GM23338 (cell line): Measurements from ENCODE around the gene ATRIP. TPM values are rescaled to one million over a fixed set of nuclear protein-coding genes. Genes with fewer than 3 reads are reported as not detected.

ENCODE experiments used
- ATAC-seq: fragments of 200-7000 bp; cut with Tn5 transposase; 3 replicates; pipeline ENCODE4 v1.9.1; 2020
- DNase-seq: peaks from one replicate; pipeline ENCODE4 v3.0.0-alpha.2; 2015; ENCODE audit warnings: low spot score
- H2AFZ ChIP-seq: fragments of 200-600 bp; sonication (generic); 2 replicates; pipeline ENCODE4 v1.8.0; 2016; ENCODE audit warnings: antibody characterized with exemption, mild to moderate bottlenecking, moderate library complexity
- H3F3A ChIP-seq: fragments of 200-600 bp; sonication (generic); replicated peaks from 2 replicates; pipeline ENCODE4 v1.8.0; 2017; ENCODE audit warnings: antibody characterized with exemption, mixed run types, low read depth
- H3K27ac ChIP-seq: fragments of 200-600 bp; sonication (generic); 2 replicates; pipeline ENCODE4 v1.6.1; 2016; ENCODE audit warnings: low read depth
- H3K27me3 ChIP-seq: fragments of 200-600 bp; sonication (generic); 2 replicates; pipeline ENCODE4 v1.8.0; 2016; ENCODE audit warnings: mild to moderate bottlenecking, mixed run types, moderate library complexity; ENCODE audit not compliant: insufficient read depth
- H3K36me3 ChIP-seq: fragments of 200-600 bp; sonication (generic); 2 replicates; pipeline ENCODE4 v1.8.0; 2016; ENCODE audit warnings: mild to moderate bottlenecking; ENCODE audit not compliant: insufficient read depth
- H3K4me1 ChIP-seq: fragments of 200-600 bp; sonication (generic); 2 replicates; pipeline ENCODE4 v1.8.0; 2016; ENCODE audit warnings: mild to moderate bottlenecking, moderate library complexity; ENCODE audit not compliant: insufficient read depth
- H3K4me2 ChIP-seq: fragments of 200-600 bp; sonication (generic); 2 replicates; pipeline ENCODE4 v1.7.1; 2017; ENCODE audit warnings: mixed run types
- H3K4me3 ChIP-seq: fragments of 200-600 bp; sonication (generic); 2 replicates; pipeline ENCODE4 v1.6.1; 2016; ENCODE audit warnings: mixed run types
- H3K79me2 ChIP-seq: fragments of 200-600 bp; sonication (generic); replicated peaks from 2 replicates; pipeline ENCODE4 v1.8.0; 2017; ENCODE audit warnings: mild to moderate bottlenecking; ENCODE audit not compliant: insufficient read depth
- H3K9me2 ChIP-seq: fragments of 200-600 bp; sonication (generic); 2 replicates; pipeline ENCODE4 v1.8.0; 2017; ENCODE audit not compliant: insufficient read depth
- H4K20me1 ChIP-seq: fragments of 200-600 bp; sonication (generic); replicated peaks from 2 replicates; pipeline ENCODE4 v1.8.0; 2017; ENCODE audit warnings: mild to moderate bottlenecking; ENCODE audit not compliant: insufficient read depth
- H3K27ac Mint-ChIP-seq: 2 replicates; pipeline ENCODE4 v1.8.0; 2020; ENCODE audit warnings: inconsistent platforms, mild to moderate bottlenecking, moderate library complexity, mixed read lengths
- H3K27me3 Mint-ChIP-seq: 3 replicates; pipeline ENCODE4 v1.8.0; 2022; ENCODE audit warnings: low read depth, mild to moderate bottlenecking, moderate library complexity, mixed read lengths, inconsistent platforms; ENCODE audit not compliant: insufficient read depth, poor library complexity
- H3K36me3 Mint-ChIP-seq: 3 replicates; pipeline ENCODE4 v1.8.0; 2021; ENCODE audit warnings: low read depth, mild to moderate bottlenecking, inconsistent platforms, moderate library complexity, mixed read lengths
- H3K4me1 Mint-ChIP-seq: 3 replicates; pipeline ENCODE4 v1.8.0; 2020; ENCODE audit warnings: mild to moderate bottlenecking, inconsistent platforms, mixed read lengths
- H3K4me3 Mint-ChIP-seq: 3 replicates; pipeline ENCODE4 v1.8.0; 2021; ENCODE audit warnings: moderate library complexity, mild to moderate bottlenecking, inconsistent platforms, mixed read lengths
- H3K9me3 Mint-ChIP-seq: 3 replicates; pipeline ENCODE4 v1.8.0; 2020; ENCODE audit warnings: moderate library complexity, mild to moderate bottlenecking, inconsistent platforms, mixed read lengths
- CREB1 ChIP-seq: fragments of 250-450 bp; sonication (Bioruptor Pico); IDR thresholded peaks from 2 replicates; pipeline ENCODE4 v1.5.0; 2020; ENCODE audit warnings: low read depth, mild to moderate bottlenecking, moderate library complexity
- EZH2 ChIP-seq: fragments of 200-600 bp; sonication (generic); IDR thresholded peaks from one replicate; pipeline ENCODE4 v1.8.0; 2017; ENCODE audit warnings: antibody characterized with exemption, mild to moderate bottlenecking, low read depth; ENCODE audit not compliant: unreplicated experiment
- EZH2phosphoT487 ChIP-seq: fragments of 200-600 bp; sonication (generic); IDR thresholded peaks from one replicate; pipeline ENCODE4 v1.8.1; 2018; ENCODE audit warnings: antibody characterized with exemption; ENCODE audit not compliant: unreplicated experiment
- JUNB ChIP-seq: IDR thresholded peaks from one replicate; pipeline ENCODE4 v1.6.1; 2016; ENCODE audit warnings: antibody characterized with exemption; ENCODE audit not compliant: unreplicated experiment
- NANOG ChIP-seq: IDR thresholded peaks from 2 replicates; pipeline ENCODE4 v1.6.1; 2016; ENCODE audit warnings: antibody characterized with exemption, borderline replicate concordance
- POLR2AphosphoS5 ChIP-seq: IDR thresholded peaks from 2 replicates; pipeline ENCODE4 v1.6.1; 2016; ENCODE audit warnings: antibody characterized with exemption, low read depth
- STAT1 ChIP-seq: IDR thresholded peaks from one replicate; pipeline ENCODE4 v1.6.1; 2016; ENCODE audit warnings: antibody characterized with exemption; ENCODE audit not compliant: unreplicated experiment
- ZNF331 ChIP-seq: fragments of 250-450 bp; sonication (Bioruptor Pico); IDR thresholded peaks from 2 replicates; pipeline ENCODE4 v1.5.0; 2020; ENCODE audit warnings: low read depth, mild to moderate bottlenecking, moderate library complexity
- polyA plus RNA-seq: library from polyadenylated mRNA; unstranded; fragments of >200 nt; fragmentation: Nextera tagmentation; extraction: Ambion mirVana; gene quantifications from 2 replicates; pipeline ENCODE4 v1.2.1, GENCODE V29; 2016
- total RNA-seq: library from RNA; depleted of rRNA; stranded (reverse); fragments of >200 nt; shearing (Covaris generic); gene quantifications from 2 replicates; pipeline ENCODE4 v1.2.3, GENCODE V29; 2014
- TF ChIP-seq, protein P1 (sequence below), 2 experiments: fragments of 200-600 bp in 1 of 2; sonication (generic) in 1 of 2; conservative IDR thresholded peaks; 2 replicates each; pipeline versions ENCODE4 v1.5.1 to v1.6.1; 2016 to 2017; ENCODE audit warnings: antibody characterized with exemption in 2 of 2, low read depth in 2 of 2, mild to moderate bottlenecking in 2 of 2, moderate library complexity in 1 of 2
- TF ChIP-seq, protein P2 (sequence below): fragments of 250-450 bp; sonication (Bioruptor Pico); IDR thresholded peaks from 2 replicates; pipeline ENCODE4 v1.5.0; 2020; ENCODE audit warnings: mild to moderate bottlenecking, moderate library complexity

The ATRIP gene
- total and polyA plus RNA-seq, 2 experiments from 2014 or later, result 5.8 to 17.3 TPM

DNA sequence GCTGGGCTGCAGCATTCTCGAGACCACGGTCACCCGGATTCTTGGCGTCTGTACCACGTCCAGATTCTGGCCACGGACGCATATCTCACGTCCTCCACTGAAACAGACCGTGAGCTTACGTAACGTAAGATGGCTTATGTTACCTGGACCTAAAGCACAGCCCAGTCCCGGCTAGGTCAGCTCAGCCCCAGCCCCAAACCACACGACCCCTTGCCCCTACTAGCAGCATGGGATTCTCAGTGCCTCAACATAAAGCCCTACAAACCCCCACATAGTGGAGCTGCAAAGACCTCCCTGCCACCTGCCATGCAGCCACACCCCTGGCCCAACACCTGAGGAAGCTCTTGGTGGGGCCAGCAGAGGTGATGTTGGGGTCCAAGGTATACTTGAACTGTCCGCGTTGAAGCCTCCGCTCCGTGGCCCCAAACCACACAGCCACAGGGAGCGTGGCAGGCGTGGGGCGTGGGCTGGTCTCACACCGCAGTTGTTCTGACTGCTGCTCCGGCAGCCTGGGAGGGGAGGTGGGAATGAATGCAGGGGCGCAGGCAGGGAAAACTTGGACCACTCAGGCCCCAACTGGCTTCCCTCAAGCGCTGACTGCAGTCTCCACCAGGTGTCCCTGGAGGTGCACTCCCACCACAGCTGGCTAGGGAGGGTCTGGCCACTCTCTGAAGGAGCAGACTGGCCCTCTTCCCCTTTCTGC lies 31.1 kb upstream of the ATRIP start:
- H3K4me1 ChIP-seq, result no peaks in the 10 kb centered on the region
- no peaks in the 10 kb centered on the region for H3K9me2 ChIP-seq
- H3K36me3 ChIP-seq, result peaks cover 15% of the 10 kb centered on the region; the same call in 1 of the 2 replicates
- no peaks in the 10 kb centered on the region for H3F3A ChIP-seq
- H3K36me3 Mint-ChIP-seq, result peaks cover 85% of the 10 kb centered on the region
- H3K27ac ChIP-seq, result no peak overlapping the region
- H2AFZ ChIP-seq, result no peak overlapping the region
- no peak overlapping the region for H3K4me3 Mint-ChIP-seq
- no peaks in the 10 kb centered on the region for H3K9me3 Mint-ChIP-seq
- no peaks in the 10 kb centered on the region; the same call in 1 of the 2 replicates for H4K20me1 ChIP-seq
- ATAC-seq (peak; percentile 58), DNase-seq (peak; percentile 44)
- H3K4me3 ChIP-seq, result no peak overlapping the region
- H3K79me2 ChIP-seq, result no peaks in the 10 kb centered on the region
- H3K27ac Mint-ChIP-seq, result no peak overlapping the region
- TF ChIP-seq JUNB, result no peak
- TF ChIP-seq, protein P1, sequence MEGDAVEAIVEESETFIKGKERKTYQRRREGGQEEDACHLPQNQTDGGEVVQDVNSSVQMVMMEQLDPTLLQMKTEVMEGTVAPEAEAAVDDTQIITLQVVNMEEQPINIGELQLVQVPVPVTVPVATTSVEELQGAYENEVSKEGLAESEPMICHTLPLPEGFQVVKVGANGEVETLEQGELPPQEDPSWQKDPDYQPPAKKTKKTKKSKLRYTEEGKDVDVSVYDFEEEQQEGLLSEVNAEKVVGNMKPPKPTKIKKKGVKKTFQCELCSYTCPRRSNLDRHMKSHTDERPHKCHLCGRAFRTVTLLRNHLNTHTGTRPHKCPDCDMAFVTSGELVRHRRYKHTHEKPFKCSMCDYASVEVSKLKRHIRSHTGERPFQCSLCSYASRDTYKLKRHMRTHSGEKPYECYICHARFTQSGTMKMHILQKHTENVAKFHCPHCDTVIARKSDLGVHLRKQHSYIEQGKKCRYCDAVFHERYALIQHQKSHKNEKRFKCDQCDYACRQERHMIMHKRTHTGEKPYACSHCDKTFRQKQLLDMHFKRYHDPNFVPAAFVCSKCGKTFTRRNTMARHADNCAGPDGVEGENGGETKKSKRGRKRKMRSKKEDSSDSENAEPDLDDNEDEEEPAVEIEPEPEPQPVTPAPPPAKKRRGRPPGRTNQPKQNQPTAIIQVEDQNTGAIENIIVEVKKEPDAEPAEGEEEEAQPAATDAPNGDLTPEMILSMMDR (conservative IDR thresholded peaks at IDR 0.05; ENCODE audit: low read depth in 2 of 2), result peak in 1 of 2 experiments; percentile 46; a peak in 3 of 4 replicates
- peaks cover 21% of the 10 kb centered on the region for H3K27me3 Mint-ChIP-seq
- H3K4me1 Mint-ChIP-seq, result no peaks in the 10 kb centered on the region
- H3K4me2 ChIP-seq, result no peak overlapping the region
- no peaks in the 10 kb centered on the region for H3K27me3 ChIP-seq

DNA sequence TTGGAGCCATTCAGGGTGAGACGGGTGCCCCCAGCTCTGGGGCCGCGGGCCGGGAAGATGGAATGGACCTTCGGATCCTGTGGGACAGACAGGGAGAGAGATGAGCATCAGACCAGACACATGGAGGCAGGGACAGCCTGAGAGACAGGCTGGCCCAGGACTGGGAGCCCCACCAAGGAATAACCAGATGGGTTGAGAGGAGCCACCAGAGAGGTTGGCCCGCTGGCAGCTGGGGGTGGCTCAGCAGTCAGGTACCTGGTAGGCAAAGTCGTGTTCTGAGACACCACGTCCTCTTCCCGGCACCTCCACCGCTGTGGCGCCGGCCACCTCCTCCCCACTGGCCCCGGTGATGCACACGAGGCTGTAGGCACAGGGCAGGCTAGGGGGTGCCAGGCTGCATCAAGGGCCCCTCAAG lies 30.4 kb upstream of the ATRIP start:
- Histone ChIP-seq H3K27ac (no peak overlapping the region), H3K4me1 (no peaks in the 10 kb centered on the region), H3K36me3 (peaks cover 15% of the 10 kb centered on the region; the same call in 1 of the 2 replicates), H3K79me2 (0 out of 2 replicates have a peak, but pooled peaks cover 1% of the 10 kb centered on the region), H3F3A (no peaks in the 10 kb centered on the region), H3K27me3 (no peaks in the 10 kb centered on the region), H3K4me3 (no peak overlapping the region), H4K20me1 (no peaks in the 10 kb centered on the region; the same call in 1 of the 2 replicates), H2AFZ (no peak overlapping the region), H3K4me2 (no peak overlapping the region), H3K9me2 (no peaks in the 10 kb centered on the region)
- Mint-ChIP-seq H3K4me3 (no peak overlapping the region), H3K27me3 (peaks cover 21% of the 10 kb centered on the region), H3K27ac (no peak overlapping the region), H3K9me3 (no peaks in the 10 kb centered on the region), H3K36me3 (peaks cover 83% of the 10 kb centered on the region), H3K4me1 (no peaks in the 10 kb centered on the region)
- ATAC-seq, result no peak
- DNase-seq, result no peak
- TF ChIP-seq CREB1 (CRISPR knock-in tag) (no peak), JUNB (no peak), EZH2phosphoT487 (no peak), NANOG (no peak), STAT1 (no peak), POLR2AphosphoS5 (no peak), ZNF331 (CRISPR knock-in tag) (no peak), EZH2 (no peak)
- TF ChIP-seq, protein P1 (conservative IDR thresholded peaks at IDR 0.05; ENCODE audit: low read depth in 2 of 2), result no peak
- TF ChIP-seq, protein P2, sequence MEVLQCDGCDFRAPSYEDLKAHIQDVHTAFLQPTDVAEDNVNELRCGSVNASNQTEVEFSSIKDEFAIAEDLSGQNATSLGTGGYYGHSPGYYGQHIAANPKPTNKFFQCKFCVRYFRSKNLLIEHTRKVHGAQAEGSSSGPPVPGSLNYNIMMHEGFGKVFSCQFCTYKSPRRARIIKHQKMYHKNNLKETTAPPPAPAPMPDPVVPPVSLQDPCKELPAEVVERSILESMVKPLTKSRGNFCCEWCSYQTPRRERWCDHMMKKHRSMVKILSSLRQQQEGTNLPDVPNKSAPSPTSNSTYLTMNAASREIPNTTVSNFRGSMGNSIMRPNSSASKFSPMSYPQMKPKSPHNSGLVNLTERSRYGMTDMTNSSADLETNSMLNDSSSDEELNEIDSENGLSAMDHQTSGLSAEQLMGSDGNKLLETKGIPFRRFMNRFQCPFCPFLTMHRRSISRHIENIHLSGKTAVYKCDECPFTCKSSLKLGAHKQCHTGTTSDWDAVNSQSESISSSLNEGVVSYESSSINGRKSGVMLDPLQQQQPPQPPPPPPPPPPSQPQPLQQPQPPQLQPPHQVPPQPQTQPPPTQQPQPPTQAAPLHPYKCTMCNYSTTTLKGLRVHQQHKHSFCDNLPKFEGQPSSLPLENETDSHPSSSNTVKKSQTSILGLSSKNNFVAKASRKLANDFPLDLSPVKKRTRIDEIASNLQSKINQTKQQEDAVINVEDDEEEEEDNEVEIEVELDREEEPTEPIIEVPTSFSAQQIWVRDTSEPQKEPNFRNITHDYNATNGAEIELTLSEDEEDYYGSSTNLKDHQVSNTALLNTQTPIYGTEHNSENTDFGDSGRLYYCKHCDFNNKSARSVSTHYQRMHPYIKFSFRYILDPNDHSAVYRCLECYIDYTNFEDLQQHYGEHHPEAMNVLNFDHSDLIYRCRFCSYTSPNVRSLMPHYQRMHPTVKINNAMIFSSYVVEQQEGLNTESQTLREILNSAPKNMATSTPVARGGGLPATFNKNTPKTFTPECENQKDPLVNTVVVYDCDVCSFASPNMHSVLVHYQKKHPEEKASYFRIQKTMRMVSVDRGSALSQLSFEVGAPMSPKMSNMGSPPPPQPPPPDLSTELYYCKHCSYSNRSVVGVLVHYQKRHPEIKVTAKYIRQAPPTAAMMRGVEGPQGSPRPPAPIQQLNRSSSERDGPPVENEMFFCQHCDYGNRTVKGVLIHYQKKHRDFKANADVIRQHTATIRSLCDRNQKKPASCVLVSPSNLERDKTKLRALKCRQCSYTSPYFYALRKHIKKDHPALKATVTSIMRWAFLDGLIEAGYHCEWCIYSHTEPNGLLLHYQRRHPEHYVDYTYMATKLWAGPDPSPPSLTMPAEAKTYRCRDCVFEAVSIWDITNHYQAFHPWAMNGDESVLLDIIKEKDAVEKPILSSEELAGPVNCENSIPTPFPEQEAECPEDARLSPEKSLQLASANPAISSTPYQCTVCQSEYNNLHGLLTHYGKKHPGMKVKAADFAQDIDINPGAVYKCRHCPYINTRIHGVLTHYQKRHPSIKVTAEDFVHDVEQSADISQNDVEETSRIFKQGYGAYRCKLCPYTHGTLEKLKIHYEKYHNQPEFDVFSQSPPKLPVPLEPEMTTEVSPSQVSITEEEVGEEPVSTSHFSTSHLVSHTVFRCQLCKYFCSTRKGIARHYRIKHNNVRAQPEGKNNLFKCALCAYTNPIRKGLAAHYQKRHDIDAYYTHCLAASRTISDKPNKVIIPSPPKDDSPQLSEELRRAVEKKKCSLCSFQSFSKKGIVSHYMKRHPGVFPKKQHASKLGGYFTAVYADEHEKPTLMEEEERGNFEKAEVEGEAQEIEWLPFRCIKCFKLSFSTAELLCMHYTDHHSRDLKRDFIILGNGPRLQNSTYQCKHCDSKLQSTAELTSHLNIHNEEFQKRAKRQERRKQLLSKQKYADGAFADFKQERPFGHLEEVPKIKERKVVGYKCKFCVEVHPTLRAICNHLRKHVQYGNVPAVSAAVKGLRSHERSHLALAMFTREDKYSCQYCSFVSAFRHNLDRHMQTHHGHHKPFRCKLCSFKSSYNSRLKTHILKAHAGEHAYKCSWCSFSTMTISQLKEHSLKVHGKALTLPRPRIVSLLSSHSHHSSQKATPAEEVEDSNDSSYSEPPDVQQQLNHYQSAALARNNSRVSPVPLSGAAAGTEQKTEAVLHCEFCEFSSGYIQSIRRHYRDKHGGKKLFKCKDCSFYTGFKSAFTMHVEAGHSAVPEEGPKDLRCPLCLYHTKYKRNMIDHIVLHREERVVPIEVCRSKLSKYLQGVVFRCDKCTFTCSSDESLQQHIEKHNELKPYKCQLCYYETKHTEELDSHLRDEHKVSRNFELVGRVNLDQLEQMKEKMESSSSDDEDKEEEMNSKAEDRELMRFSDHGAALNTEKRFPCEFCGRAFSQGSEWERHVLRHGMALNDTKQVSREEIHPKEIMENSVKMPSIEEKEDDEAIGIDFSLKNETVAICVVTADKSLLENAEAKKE (CRISPR knock-in tag), result no peak
